ENCODE results near the gene MTMR2. TPM values are rescaled to one million over a fixed set of nuclear protein-coding genes. Genes with fewer than 3 reads are reported as not detected.

The MTMR2 gene
- polyA plus RNA-seq = 24.0 and 30.9 TPM in 2 replicates
- polyA minus RNA-seq = 36.5 and 48.6 TPM in 2 replicates

GRCh38 chr11:95923728-95924413 lies at the start of gene MTMR2:
TSS of gene MTMR2 (minus strand) at chr11:95924107. CDS start at chr11:95923954, 153 bp downstream.
- H3K27me3 ChIP-seq (ENCODE audit: insufficient read depth, low read depth, low read length) = no peaks in the 10 kb centered on the region
- no peaks in the 10 kb centered on the region for H3K9me3 ChIP-seq (ENCODE audit: low read length)
- H3K36me3 ChIP-seq (ENCODE audit: insufficient read depth, low read length) = no peaks in the 10 kb centered on the region
- H3K79me2 ChIP-seq (replicated peaks; ENCODE audit: insufficient read depth, low read length) = peaks cover 41% of the 10 kb centered on the region
- peak within 1 kb of the TSS; percentile 98 for H2AFZ ChIP-seq (ENCODE audit: low read depth, low read length)
- peak within 1 kb of the TSS; percentile 71 for H3K27ac ChIP-seq (ENCODE audit: low read length)
- H3K4me2 ChIP-seq (ENCODE audit: low read length) = peak within 1 kb of the TSS; percentile 81
- peak; percentile 79 for TF ChIP-seq POLR2AphosphoS5 (IDR thresholded peaks at IDR 0.05)
- TF ChIP-seq CTCF (IDR thresholded peaks at IDR 0.05; ENCODE audit: poor library complexity, severe bottlenecking) = no peak
- TF ChIP-seq RAD21 (conservative IDR thresholded peaks at IDR 0.05) = peak; percentile 39
- peak; percentile 61 for TF ChIP-seq TAF1 (IDR thresholded peaks at IDR 0.05; ENCODE audit: low read depth)
- peak; percentile 74 for TF ChIP-seq MXI1 (conservative IDR thresholded peaks at IDR 0.05; ENCODE audit: poor library complexity, severe bottlenecking)
- no peak for TF ChIP-seq SMC3 (conservative IDR thresholded peaks at IDR 0.05; ENCODE audit: poor library complexity)
- TF ChIP-seq REST (IDR thresholded peaks at IDR 0.05; ENCODE audit: borderline replicate concordance) = peak; percentile 60
- no peak for TF ChIP-seq EZH2 (IDR thresholded peaks at IDR 0.05; ENCODE audit: borderline replicate concordance, insufficient read depth, low read length, poor library complexity, severe bottlenecking)
- peak; percentile 14 for TF ChIP-seq EP300 (conservative IDR thresholded peaks at IDR 0.05; ENCODE audit: poor library complexity, severe bottlenecking)
- peak within 1 kb of the TSS; percentile 87 for H3K4me3 ChIP-seq (ENCODE audit: low read length)
- peak within 1 kb of the TSS; percentile 80 for H3K9ac ChIP-seq (ENCODE audit: low read length)
- H3K9me2 ChIP-seq (ENCODE audit: insufficient read depth, low read length) = no peaks in the 10 kb centered on the region
- H3F3A ChIP-seq (ENCODE audit: insufficient read depth, low read length, poor library complexity, severe bottlenecking) = no peaks in the 10 kb centered on the region
- no peaks in the 10 kb centered on the region for H4K20me1 ChIP-seq (ENCODE audit: insufficient read depth)

- H3K9me2 ChIP-seq (ENCODE audit: insufficient read depth, low read length) = no peaks in the 10 kb centered on the region
- H4K20me1 ChIP-seq (ENCODE audit: insufficient read depth) = no peaks in the 10 kb centered on the region
- no peak overlapping the region for H3K27ac ChIP-seq (ENCODE audit: low read length)
- H3K4me3 ChIP-seq (ENCODE audit: low read length) = no peak overlapping the region
- H3F3A ChIP-seq (ENCODE audit: insufficient read depth, low read length, poor library complexity, severe bottlenecking) = no peaks in the 10 kb centered on the region
- H2AFZ ChIP-seq (ENCODE audit: low read depth, low read length) = no peak overlapping the region
- H3K36me3 ChIP-seq (ENCODE audit: insufficient read depth, low read length) = no peaks in the 10 kb centered on the region
- no peaks in the 10 kb centered on the region for H3K27me3 ChIP-seq (ENCODE audit: insufficient read depth, low read depth, low read length)
- H3K9me3 ChIP-seq (ENCODE audit: low read length) = no peaks in the 10 kb centered on the region
- H3K4me2 ChIP-seq (ENCODE audit: low read length) = no peak overlapping the region
- no peaks in the 10 kb centered on the region for H3K79me2 ChIP-seq (replicated peaks; ENCODE audit: insufficient read depth, low read length)
- H3K9ac ChIP-seq (ENCODE audit: low read length) = no peak overlapping the region
- TF ChIP-seq CTCF (IDR thresholded peaks at IDR 0.05; ENCODE audit: poor library complexity, severe bottlenecking) = no peak
- TF ChIP-seq EP300 (conservative IDR thresholded peaks at IDR 0.05; ENCODE audit: poor library complexity, severe bottlenecking) = no peak
- no peak for TF ChIP-seq SMC3 (conservative IDR thresholded peaks at IDR 0.05; ENCODE audit: poor library complexity)
- no peak for TF ChIP-seq REST (IDR thresholded peaks at IDR 0.05; ENCODE audit: borderline replicate concordance)
- TF ChIP-seq POLR2AphosphoS5 (IDR thresholded peaks at IDR 0.05) = no peak
- no peak for TF ChIP-seq TAF1 (IDR thresholded peaks at IDR 0.05; ENCODE audit: low read depth)
- TF ChIP-seq MXI1 (conservative IDR thresholded peaks at IDR 0.05; ENCODE audit: poor library complexity, severe bottlenecking) = no peak
- TF ChIP-seq EZH2 (IDR thresholded peaks at IDR 0.05; ENCODE audit: borderline replicate concordance, insufficient read depth, low read length, poor library complexity, severe bottlenecking) = no peak
- TF ChIP-seq RAD21 (conservative IDR thresholded peaks at IDR 0.05) = no peak
Measured at GRCh38 chr11:95972060-95972459, 48.2 kb upstream of the MTMR2 start.
